ENCODE results near the gene FNIP2. TPM values are rescaled to one million over a fixed set of nuclear protein-coding genes. Genes with fewer than 3 reads are reported as not detected.
"Not testable (repeated sequence)": the region's sequence is repeated elsewhere in the genome, so short reads cannot be mapped to it uniquely, and the experiment has no call there.

The FNIP2 gene
- total RNA-seq, 6 donors from 2014 or later, result 70.4 to 103 (median 83.2) TPM

DNA sequence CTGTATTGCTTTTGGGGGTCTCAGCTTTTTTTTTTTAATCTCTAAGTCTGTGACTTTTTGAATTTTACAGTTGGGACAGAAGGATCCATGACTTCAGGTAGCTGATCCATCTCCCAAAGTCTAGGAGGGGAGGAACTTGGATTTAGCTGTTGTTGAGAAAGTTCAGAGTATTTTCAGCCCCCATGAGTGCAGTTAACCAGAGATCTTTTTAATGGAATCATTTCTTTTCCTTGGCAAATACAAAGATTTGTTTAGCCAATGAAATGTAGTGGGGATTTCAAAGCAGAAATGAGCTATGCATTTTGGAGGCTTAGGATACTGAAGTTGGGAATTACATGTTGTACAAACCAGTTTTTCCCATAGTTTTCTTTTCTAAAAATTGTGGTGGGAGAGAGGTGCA lies 18.1 kb downstream of the FNIP2 start:
- H3K27me3 ChIP-seq, result no peaks in the 10 kb centered on the region
- peak in 1 of 2 donors; percentile 47 for ATAC-seq (ENCODE audit: low FRiP score in 2 of 2)
- peaks cover 46 to 71% (median 60%) of the 10 kb centered on the region in 4 donors for H3K4me1 ChIP-seq
- no peaks in the 10 kb centered on the region for H3K9me3 ChIP-seq
- no peak for DNase-seq
- TF ChIP-seq POLR2AphosphoS5 (IDR thresholded peaks at IDR 0.05) (no peak), EP300 (IDR thresholded peaks at IDR 0.05) (no peak)
- TF ChIP-seq, protein P1, sequence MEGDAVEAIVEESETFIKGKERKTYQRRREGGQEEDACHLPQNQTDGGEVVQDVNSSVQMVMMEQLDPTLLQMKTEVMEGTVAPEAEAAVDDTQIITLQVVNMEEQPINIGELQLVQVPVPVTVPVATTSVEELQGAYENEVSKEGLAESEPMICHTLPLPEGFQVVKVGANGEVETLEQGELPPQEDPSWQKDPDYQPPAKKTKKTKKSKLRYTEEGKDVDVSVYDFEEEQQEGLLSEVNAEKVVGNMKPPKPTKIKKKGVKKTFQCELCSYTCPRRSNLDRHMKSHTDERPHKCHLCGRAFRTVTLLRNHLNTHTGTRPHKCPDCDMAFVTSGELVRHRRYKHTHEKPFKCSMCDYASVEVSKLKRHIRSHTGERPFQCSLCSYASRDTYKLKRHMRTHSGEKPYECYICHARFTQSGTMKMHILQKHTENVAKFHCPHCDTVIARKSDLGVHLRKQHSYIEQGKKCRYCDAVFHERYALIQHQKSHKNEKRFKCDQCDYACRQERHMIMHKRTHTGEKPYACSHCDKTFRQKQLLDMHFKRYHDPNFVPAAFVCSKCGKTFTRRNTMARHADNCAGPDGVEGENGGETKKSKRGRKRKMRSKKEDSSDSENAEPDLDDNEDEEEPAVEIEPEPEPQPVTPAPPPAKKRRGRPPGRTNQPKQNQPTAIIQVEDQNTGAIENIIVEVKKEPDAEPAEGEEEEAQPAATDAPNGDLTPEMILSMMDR (IDR thresholded peaks at IDR 0.05), result no peak
- H3K36me3 ChIP-seq, result no peaks in the 10 kb centered on the region
- peak overlapping the region in 1 of 4 donors; percentile 44 for H3K27ac ChIP-seq
- H3K4me3 ChIP-seq, result no peak overlapping the region

GRCh38 chr4:158787709-158788475 lies 19.1 kb downstream of the FNIP2 start:
- 88 to 90% methylated on average over 15 of the region's 15 CpGs for whole genome bisulfite sequencing, 2 donors
- peaks cover 41 to 62% (median 54%) of the 10 kb centered on the region in 4 donors for H3K4me1 ChIP-seq
- H3K27me3 ChIP-seq, result no peaks in the 10 kb centered on the region
- TF ChIP-seq, protein P1 (IDR thresholded peaks at IDR 0.05), result no peak
- TF ChIP-seq POLR2AphosphoS5 (IDR thresholded peaks at IDR 0.05) (no peak), POLR2A (IDR thresholded peaks at IDR 0.05) (no peak), EP300 (IDR thresholded peaks at IDR 0.05) (no peak)
- H3K36me3 ChIP-seq, result no peaks in the 10 kb centered on the region
- peak overlapping the region in 2 of 4 donors; percentile 11 to 40 for H3K27ac ChIP-seq
- peak in 1 of 2 donors; percentile 36 for ATAC-seq (ENCODE audit: low FRiP score in 2 of 2)
- no peak overlapping the region for H3K4me3 ChIP-seq
- no peaks in the 10 kb centered on the region for H3K9me3 ChIP-seq
- DNase-seq, result no peak

DNA sequence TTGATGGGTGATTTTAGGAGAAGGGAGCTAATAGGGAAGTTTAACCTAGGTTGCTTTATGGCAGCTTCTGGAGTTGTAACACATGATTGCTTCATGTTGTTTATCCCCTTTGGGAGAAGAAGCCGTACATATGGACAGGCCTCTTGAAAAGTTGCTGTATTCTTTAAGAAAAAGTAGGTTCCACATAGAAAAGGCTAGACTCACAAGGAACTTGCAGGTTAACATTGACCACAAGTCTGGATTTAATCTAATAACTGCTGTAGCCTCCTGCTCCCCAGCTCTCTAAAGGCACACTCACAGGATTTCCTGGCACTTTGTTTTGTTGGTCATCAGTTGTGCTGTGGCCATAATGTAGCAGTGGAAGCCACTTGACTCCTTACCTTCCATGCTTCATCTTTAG lies 19.7 kb downstream of the FNIP2 start:
- ATAC-seq (ENCODE audit: low FRiP score in 2 of 2) (peak in 1 of 2 donors; percentile 41), DNase-seq (no peak)
- H3K4me1 ChIP-seq, result peaks cover 34 to 62% (median 49%) of the 10 kb centered on the region in 4 donors
- WGBS, 2 donors, result 27 to 59% methylated on average over 1 of the region's 1 CpG
- no peaks in the 10 kb centered on the region for H3K27me3 ChIP-seq
- peak overlapping the region in 2 of 4 donors; percentile 18 to 40 for H3K27ac ChIP-seq
- H3K9me3 ChIP-seq, result no peaks in the 10 kb centered on the region
- no peak overlapping the region for H3K4me3 ChIP-seq
- TF ChIP-seq EP300 (IDR thresholded peaks at IDR 0.05) (no peak), POLR2A (IDR thresholded peaks at IDR 0.05) (no peak)
- TF ChIP-seq, protein P1 (IDR thresholded peaks at IDR 0.05), result no peak
- H3K36me3 ChIP-seq, result no peaks in the 10 kb centered on the region

DNA sequence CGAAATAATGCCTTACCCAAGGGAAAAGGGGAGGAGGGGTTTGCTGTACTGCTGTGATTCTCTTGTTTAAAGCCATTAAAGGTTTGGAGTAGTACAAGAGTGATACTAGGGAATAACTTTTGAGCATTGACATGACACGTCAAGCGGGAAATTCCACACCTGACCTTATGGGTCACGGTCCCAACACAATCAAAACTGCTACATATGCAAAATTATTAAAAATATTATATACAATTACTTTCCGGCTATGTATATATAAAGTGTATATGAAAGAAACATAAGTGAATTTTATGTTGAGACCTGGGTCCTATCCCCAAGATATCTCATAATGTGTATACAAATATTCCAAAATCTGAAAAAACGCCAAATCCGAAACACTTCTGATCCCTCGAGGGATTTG lies 21.0 kb downstream of the FNIP2 start:
- ATAC-seq (ENCODE audit: low FRiP score in 2 of 2), result no peak
- Histone ChIP-seq H3K4me3 (no peak overlapping the region), H3K4me1 (peaks cover 30 to 51% (median 38%) of the 10 kb centered on the region in 4 donors), H3K27ac (no peak overlapping the region), H3K9me3 (no peaks in the 10 kb centered on the region), H3K27me3 (no peaks in the 10 kb centered on the region), H3K36me3 (no peaks in the 10 kb centered on the region)
- 93% methylated on average over 8 of the region's 8 CpGs for WGBS, 2 donors
- TF ChIP-seq POLR2AphosphoS5 (IDR thresholded peaks at IDR 0.05) (no peak), POLR2A (IDR thresholded peaks at IDR 0.05) (no peak), EP300 (IDR thresholded peaks at IDR 0.05) (no peak)
- TF ChIP-seq, protein P1 (IDR thresholded peaks at IDR 0.05), result no peak
- no peak for DNase-seq

- Histone ChIP-seq H3K36me3 (no peaks in the 10 kb centered on the region), H3K4me1 (peaks cover 11 to 27% (median 19%) of the 10 kb centered on the region in 4 donors), H3K4me3 (no peak overlapping the region), H3K27me3 (no peaks in the 10 kb centered on the region), H3K27ac (no peak overlapping the region), H3K9me3 (no peaks in the 10 kb centered on the region)
- 65 to 81% methylated on average over 1 of the region's 1 CpG for WGBS, 2 donors
- TF ChIP-seq POLR2A (IDR thresholded peaks at IDR 0.05) (no peak), EP300 (IDR thresholded peaks at IDR 0.05) (no peak), POLR2AphosphoS5 (IDR thresholded peaks at IDR 0.05) (no peak)
- TF ChIP-seq, protein P1 (IDR thresholded peaks at IDR 0.05), result no peak
- ATAC-seq (ENCODE audit: low FRiP score in 2 of 2), result no peak
- DNase-seq, result no peak
Observed at GRCh38 chr4:158793021-158793420, 24.2 kb downstream of the FNIP2 start.

- H3K9me3 ChIP-seq; H3K27me3 ChIP-seq; DNase-seq; H3K4me3 ChIP-seq; H3K27ac ChIP-seq; H3K36me3 ChIP-seq; ATAC-seq (ENCODE audit: low FRiP score in 2 of 2): not testable (repeated sequence)
- H3K4me1 ChIP-seq, result peaks cover 8 to 23% (median 16%) of the 10 kb centered on the region in 4 donors
- 54 to 64% methylated on average over 1 of the region's 1 CpG for WGBS, 2 donors
Observed at GRCh38 chr4:158793430-158793829, 24.6 kb downstream of the FNIP2 start.

All from upper lobe of left lung (tissue), 6 donors.